ENCODE measurements around the gene MERTK. TPM values are rescaled to one million over a fixed set of nuclear protein-coding genes. Genes with fewer than 3 reads are reported as not detected.

The MERTK gene
- total and polyA plus RNA-seq, 2 of the 8 experiments (the other 6 are each of a cell fraction or from before 2014, with no cell fraction given) = 6.5 to 7.0 TPM

GRCh38 chr2:111978452-111979170, 80.2 kb downstream of the MERTK start (continued):
- TF ChIP-seq HDAC2 (IDR thresholded peaks at IDR 0.05; ENCODE audit: borderline replicate concordance in 1 of 2, low read depth in 2 of 2, low read length in 2 of 2) (no peak), YY1 (IDR thresholded peaks at IDR 0.05; ENCODE audit: low read depth, low read length) (no peak)

Data from H1 (cell line).